Activated CD4-positive, CD25-positive, alpha-beta regulatory T cell treated with anti-CD3 and anti-CD28 coated beads, Interleukin-2, amount 50 U/mL, for 72 hours (primary cell): ENCODE data around the gene NBDY.

Experiments
- DNase-seq: peaks from one replicate; pipeline ENCODE4 v3.0.0; 2021

NBDY gene

GRCh38 chrX:56786889-56787733, 58.1 kb downstream of the NBDY start:
- DNase-seq, result no peak

- no peak for DNase-seq
These were observed 58.7 kb downstream of the NBDY start for GRCh38 chrX:56787734-56788152.

GRCh38 chrX:56788229-56788628, 59.2 kb downstream of the NBDY start:
- no peak for DNase-seq

GRCh38 chrX:56788717-56789122, 59.7 kb downstream of the NBDY start:
- no peak for DNase-seq

- DNase-seq, result no peak
These were observed 60.6 kb downstream of the NBDY start for GRCh38 chrX:56789518-56790070.

- no peak for DNase-seq
These were observed 61.7 kb downstream of the NBDY start for GRCh38 chrX:56790778-56791177.

- no peak for DNase-seq
These were observed 62.4 kb downstream of the NBDY start for GRCh38 chrX:56791456-56791855.

GRCh38 chrX:56792270-56793111, 63.4 kb downstream of the NBDY start:
- DNase-seq, result no peak

GRCh38 chrX:56793112-56793430, 64.0 kb downstream of the NBDY start:
- DNase-seq, result no peak

- DNase-seq, result no peak
These were observed 64.7 kb downstream of the NBDY start for GRCh38 chrX:56793521-56794320.

- DNase-seq, result no peak
These were observed 65.6 kb downstream of the NBDY start for GRCh38 chrX:56794404-56795230.

- DNase-seq, result no peak
These were observed 66.3 kb downstream of the NBDY start for GRCh38 chrX:56795309-56795868.

GRCh38 chrX:56796641-56797395, 67.8 kb downstream of the NBDY start:
- no peak for DNase-seq

GRCh38 chrX:56797574-56798338, 68.7 kb downstream of the NBDY start:
- DNase-seq, result no peak

GRCh38 chrX:56798339-56798711, 69.3 kb downstream of the NBDY start:
- DNase-seq, result no peak

- DNase-seq, result no peak
These were observed 70.1 kb downstream of the NBDY start for GRCh38 chrX:56798866-56799758.

GRCh38 chrX:56800307-56800706, 71.3 kb downstream of the NBDY start:
- DNase-seq, result no peak

GRCh38 chrX:56800801-56801200, 71.8 kb downstream of the NBDY start:
- DNase-seq, result no peak

GRCh38 chrX:56802428-56802827, 73.4 kb downstream of the NBDY start:
- DNase-seq, result no peak
